B cell (primary cell): ENCODE measurements around the gene EGFLAM. TPM values are rescaled to one million over a fixed set of nuclear protein-coding genes. Genes with fewer than 3 reads are reported as not detected.

Experiments used
- ATAC-seq: fragments of 200-7000 bp; cut with Tn5 transposase; one replicate; pipeline ENCODE4 v1.10.0; 2021; ENCODE audit warnings: low read depth, mild to moderate bottlenecking, moderate number of reproducible peaks, moderate library complexity
- CTCF ChIA-PET: fragments of 350-600 bp; sonication (Branson Sonifier 250); formaldehyde crosslinking; loops from one replicate; lab custom pipeline; 2021; ENCODE audit warnings: antibody characterized with exemption, inconsistent platforms; lab: Charles Lee
- POLR2A ChIA-PET: fragments of 350-600 bp; sonication (Branson Sonifier 250); formaldehyde crosslinking; loops from one replicate; lab custom pipeline; 2021; ENCODE audit warnings: antibody characterized with exemption; lab: Charles Lee
- DNase-seq: peaks from one replicate; pipeline ENCODE4 v3.0.0; 2013
- H2AFZ ChIP-seq: 2 replicates; pipeline ENCODE4 v1.6.1; 2012; ENCODE audit warnings: mild to moderate bottlenecking, low read depth, low read length; ENCODE audit not compliant: insufficient read depth, poor library complexity, severe bottlenecking
- H3K27ac ChIP-seq, 2 donors: 1 replicate in 1 of 2; 2 replicates in 1 of 2; pipeline ENCODE4 v1.5.1; 2012 to 2013; ENCODE audit warnings: low read length in 2 of 2, mild to moderate bottlenecking in 2 of 2, moderate library complexity in 1 of 2
- H3K27me3 ChIP-seq, 4 experiments: fragments of 200-600 bp in 1 of 4; sonication (generic) in 1 of 4; replicated peaks in 1 of 4; 1 replicate in 2 of 4; 2 replicates in 2 of 4; pipeline versions ENCODE4 v1.6.1 to v1.7.0; 2013 to 2016; ENCODE audit warnings: low read length in 3 of 4, mild to moderate bottlenecking in 2 of 4, mixed read lengths in 1 of 4, moderate library complexity in 1 of 4; ENCODE audit not compliant: insufficient read depth in 4 of 4, control insufficient read depth in 3 of 4; ENCODE audit errors: control extremely low read depth in 1 of 4
- H3K36me3 ChIP-seq, 2 experiments: replicated peaks in 1 of 2; 1 replicate in 1 of 2; 2 replicates in 1 of 2; pipeline versions ENCODE4 v1.6.1 to v1.7.1; 2013; ENCODE audit warnings: low read length in 1 of 2; ENCODE audit not compliant: insufficient read depth in 2 of 2, control insufficient read depth in 1 of 2; ENCODE audit errors: control extremely low read depth in 1 of 2, extremely low read depth in 1 of 2
- H3K4me1 ChIP-seq, 2 donors: fragments of 200-600 bp in 1 of 2; sonication (generic) in 1 of 2; 1 replicate in 1 of 2; 2 replicates in 1 of 2; pipeline versions ENCODE4 v1.5.1 to v1.6.1; 2013 to 2017; ENCODE audit warnings: low read length in 2 of 2; ENCODE audit not compliant: control insufficient read depth in 2 of 2, insufficient read depth in 2 of 2
- H3K4me2 ChIP-seq: replicated peaks from 2 replicates; pipeline ENCODE3; 2012; ENCODE audit warnings: mild to moderate bottlenecking, low read depth, low read length; ENCODE audit not compliant: poor library complexity, severe bottlenecking
- H3K4me3 ChIP-seq, 5 experiments: fragments of 200-600 bp in 1 of 5; sonication (generic) in 1 of 5; 1 replicate in 3 of 5; 2 replicates in 2 of 5; pipeline versions ENCODE4 v1.5.1 to v1.7.0; 2011 to 2016; ENCODE audit warnings: low read length in 4 of 5, mild to moderate bottlenecking in 4 of 5, low read depth in 2 of 5, control low read depth in 1 of 5, moderate library complexity in 1 of 5; ENCODE audit not compliant: insufficient read depth in 1 of 5; ENCODE audit errors: control extremely low read depth in 1 of 5, extremely low read depth in 1 of 5
- H3K79me2 ChIP-seq: fragments of 200-600 bp; sonication (generic); one replicate; pipeline ENCODE4 v1.6.0; 2016; ENCODE audit warnings: low read length; ENCODE audit not compliant: control insufficient read depth, insufficient read depth
- H3K9ac ChIP-seq: fragments of 200-600 bp; sonication (generic); 2 replicates; pipeline ENCODE4 v1.6.1; 2017; ENCODE audit warnings: mild to moderate bottlenecking, low read length, moderate library complexity
- H3K9me3 ChIP-seq, 3 donors: one replicate each; pipeline versions ENCODE4 v1.6.1 to v1.7.1; 2013; ENCODE audit warnings: low read length in 2 of 3; ENCODE audit not compliant: control insufficient read depth in 2 of 3, insufficient read depth in 1 of 3; ENCODE audit errors: control extremely low read depth in 1 of 3
- H4K20me1 ChIP-seq: 2 replicates; pipeline ENCODE4 v1.6.0; 2012; ENCODE audit warnings: mild to moderate bottlenecking, low read length; ENCODE audit not compliant: insufficient read depth, control insufficient read depth, poor library complexity, severe bottlenecking
- H3K27ac Mint-ChIP-seq: one replicate; pipeline ENCODE4 v1.8.0; 2021; ENCODE audit warnings: mixed read lengths
- H3K27me3 Mint-ChIP-seq: one replicate; pipeline ENCODE4 v1.8.0; 2021; ENCODE audit warnings: mixed read lengths
- H3K4me1 Mint-ChIP-seq: one replicate; pipeline ENCODE4 v1.8.0; 2021; ENCODE audit warnings: mixed read lengths
- H3K4me3 Mint-ChIP-seq: one replicate; pipeline ENCODE4 v1.8.0; 2021; ENCODE audit warnings: mixed read lengths
- H3K9me3 Mint-ChIP-seq: one replicate; pipeline ENCODE4 v1.8.0; 2022; ENCODE audit warnings: mixed read lengths; ENCODE audit not compliant: insufficient read depth
- CTCF ChIP-seq: fragments of 200-600 bp; IDR thresholded peaks from one replicate; pipeline ENCODE4 v1.8.0; 2022; ENCODE audit warnings: antibody characterized with exemption, mild to moderate bottlenecking
- EZH2 ChIP-seq: IDR thresholded peaks from 2 replicates; pipeline ENCODE4 v1.6.1; 2012; ENCODE audit warnings: borderline replicate concordance, low read depth, mild to moderate bottlenecking, moderate library complexity, low read length; ENCODE audit not compliant: insufficient read depth, poor library complexity, severe bottlenecking
- WGBS: methylation state at CpG from one replicate; pipeline ENCODE4 v1.1.5; 2013; ENCODE audit warnings: missing lambda C conversion rate; ENCODE audit not compliant: insufficient coverage; 5-methylcytosine and 5-hydroxymethylcytosine counted together
- intact Hi-C: fragments of 100-400 bp; cut with micrococcal nuclease; formaldehyde crosslinking; loops from one replicate; pipeline ENCODE4 v1.10.0; 2022
- polyA plus RNA-seq: library from polyadenylated mRNA; depleted of rRNA; stranded (reverse); fragments of >200 nt; gene quantifications from 2 replicates; pipeline ENCODE4 v1.2.3, GENCODE V29; 2012
- total RNA-seq, 2 donors: library from RNA; stranded (reverse); fragments of 120-200 nt in 1 of 2; gene quantifications; 1 replicate in 1 of 2; 2 replicates in 1 of 2; pipeline versions ENCODE4 v1.2.3 to v1.2.4, GENCODE V29; 2013 to 2022

The EGFLAM gene
- total and polyA plus RNA-seq, 2 donors (not counting 1 experiment from before 2014, with no cell fraction given): not detected

- CTCF ChIA-PET: interaction anchor here (2.9 kb wide), 1 partner anchor 22 kb away, joined by 8 read pairs; no protein-coding TSS in a partner anchor
- WGBS: 76% methylated on average over 7 of the region's 10 CpGs
These were observed 205.5 kb downstream of the EGFLAM start for GRCh38 chr5:38463634-38464521.

More at GRCh38 chr5:38463634-38464521, 205.5 kb downstream of the EGFLAM start:
- no peak overlapping the region for H2AFZ ChIP-seq
- peaks cover 0 to 74% (median 33%) of the 10 kb centered on the region in 4 experiments for H3K27me3 ChIP-seq
- H3K9ac ChIP-seq: no peak overlapping the region
- POLR2A ChIA-PET: no interaction called here
- no peak overlapping the region for H3K4me3 ChIP-seq
- intact Hi-C loops: no loop called here
- H3K36me3 ChIP-seq: no peaks in the 10 kb centered on the region
- H4K20me1 ChIP-seq: no peaks in the 10 kb centered on the region
- H3K4me1 ChIP-seq: peaks cover 0 to 4% of the 10 kb centered on the region in 2 donors
- H3K9me3 ChIP-seq: peaks cover 0 to 29% (median 0%) of the 10 kb centered on the region in 3 donors
- Mint-ChIP-seq H3K27ac (no peak overlapping the region), H3K4me3 (no peak overlapping the region), H3K4me1 (no peaks in the 10 kb centered on the region), H3K9me3 (no peaks in the 10 kb centered on the region), H3K27me3 (peaks cover 49% of the 10 kb centered on the region)
- TF ChIP-seq CTCF: no peak
- no peak for TF ChIP-seq EZH2
- H3K4me2 ChIP-seq: no peak overlapping the region
- DNase-seq (no peak), ATAC-seq (no peak)
- H3K27ac ChIP-seq: no peak overlapping the region
- no peaks in the 10 kb centered on the region for H3K79me2 ChIP-seq
